Esophagus (tissue), 2 donors: ENCODE results near the gene YAP1. TPM values are rescaled to one million over a fixed set of nuclear protein-coding genes. Genes with fewer than 3 reads are reported as not detected.

Source experiments
- H3K27ac ChIP-seq, 2 donors: one replicate each; pipeline ENCODE4 v1.5.1; 2013; ENCODE audit warnings: low read depth in 2 of 2, mild to moderate bottlenecking in 2 of 2, inconsistent platforms in 1 of 2, low read length in 1 of 2, moderate library complexity in 1 of 2
- H3K27me3 ChIP-seq, 2 donors: one replicate each; pipeline ENCODE4 v1.6.1; 2013; ENCODE audit warnings: low read length in 2 of 2, control low read depth in 1 of 2, mild to moderate bottlenecking in 1 of 2; ENCODE audit not compliant: insufficient read depth in 2 of 2, control insufficient read depth in 1 of 2
- H3K36me3 ChIP-seq, 2 donors: one replicate each; pipeline ENCODE4 v1.6.1; 2013; ENCODE audit warnings: low read length in 1 of 2; ENCODE audit not compliant: control insufficient read depth in 2 of 2, insufficient read depth in 2 of 2
- H3K4me1 ChIP-seq, 2 donors: one replicate each; pipeline ENCODE4 v1.6.1; 2013; ENCODE audit warnings: low read length in 1 of 2; ENCODE audit not compliant: control insufficient read depth in 2 of 2, insufficient read depth in 2 of 2
- H3K4me3 ChIP-seq, 2 donors: one replicate each; pipeline ENCODE4 v1.5.1; 2013; ENCODE audit warnings: low read length in 2 of 2, mild to moderate bottlenecking in 2 of 2, low read depth in 1 of 2, moderate library complexity in 1 of 2
- H3K9me3 ChIP-seq, 2 donors: one replicate each; pipeline ENCODE4 v1.6.1; 2013; ENCODE audit warnings: mild to moderate bottlenecking in 2 of 2, low read depth in 1 of 2, low read length in 1 of 2, moderate library complexity in 1 of 2; ENCODE audit not compliant: control insufficient read depth in 2 of 2, insufficient read depth in 1 of 2
- WGBS, 2 donors: extraction: QIAGEN DNeasy Blood & Tissue Kit; methylation state at CpG; one replicate each; pipeline ENCODE4 v1.1.7; 2013; 5-methylcytosine and 5-hydroxymethylcytosine counted together
- polyA plus RNA-seq, 2 donors: library from polyadenylated mRNA; stranded (reverse); fragments of 200-250 nt; gene quantifications; one replicate each; pipeline ENCODE4 v1.2.3, GENCODE V29; 2013
- donor health status: healthy with polysubstance abuse.
- donor health status: Bipolar disorder and iron deficiency.

Gene YAP1
- polyA plus RNA-seq, 2 donors, result 30.6 to 39.5 TPM

DNA sequence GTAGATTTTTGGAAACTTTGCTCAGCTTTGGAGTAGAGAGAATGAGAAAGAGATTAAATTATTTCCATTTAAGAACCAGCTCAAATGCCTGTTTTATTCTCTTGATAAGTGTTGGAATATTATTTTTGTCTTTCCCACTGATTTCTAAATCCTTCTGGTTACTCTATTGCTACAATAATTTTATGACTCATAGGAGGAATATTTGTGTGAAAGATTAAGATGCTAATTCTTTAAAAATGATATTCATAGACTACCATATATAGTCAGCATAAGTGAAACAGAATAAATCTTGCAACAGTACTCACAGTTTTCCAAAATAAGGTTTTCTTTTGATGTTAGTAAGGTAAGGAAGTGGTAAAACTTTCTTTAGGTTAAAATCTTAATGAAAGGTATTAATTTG, 60.9 kb downstream of the YAP1 start:
- Histone ChIP-seq H3K4me3 (no peak overlapping the region), H3K4me1 (peaks cover 0 to 3% of the 10 kb centered on the region in 2 donors), H3K9me3 (no peaks in the 10 kb centered on the region), H3K36me3 (peaks cover 4% of the 10 kb centered on the region in 2 donors), H3K27me3 (no peaks in the 10 kb centered on the region), H3K27ac (no peak overlapping the region)

DNA sequence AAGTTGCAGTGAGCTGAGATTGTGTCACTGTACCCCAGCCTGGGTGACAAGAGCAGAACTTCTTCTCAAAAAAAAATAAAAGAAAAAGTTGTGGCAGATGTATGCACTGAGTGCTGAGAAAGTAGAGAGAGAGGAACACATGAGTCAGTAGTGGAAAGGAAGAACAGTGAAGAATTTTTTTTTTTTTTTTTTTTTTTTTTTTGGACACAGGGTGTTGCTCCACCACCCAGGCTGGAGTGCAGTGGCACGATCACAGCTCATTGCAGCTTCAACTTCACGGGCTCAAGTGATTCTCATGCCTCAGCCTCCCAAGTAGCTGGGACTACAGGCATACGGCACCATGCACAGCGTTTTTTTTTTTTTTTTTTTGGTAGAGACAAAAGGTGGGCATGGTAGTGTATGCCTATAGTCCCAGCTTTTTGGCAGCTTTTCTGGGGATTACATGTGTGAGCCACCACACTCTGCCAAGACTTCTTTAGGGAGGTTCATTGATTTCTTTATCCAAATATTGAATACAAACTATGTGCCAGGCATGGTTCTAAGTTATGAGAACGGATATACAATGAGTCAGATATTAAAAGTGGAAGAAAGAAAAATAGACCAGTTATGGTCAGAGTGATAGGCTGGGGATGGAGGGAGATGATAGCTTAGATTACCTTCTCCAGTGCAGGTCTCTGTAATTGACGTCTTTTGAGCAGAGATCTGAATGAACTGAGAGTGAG, 62.0 kb downstream of the YAP1 start:
- Histone ChIP-seq H3K27me3 (no peaks in the 10 kb centered on the region), H3K9me3 (no peaks in the 10 kb centered on the region), H3K36me3 (peaks cover 4% of the 10 kb centered on the region in 2 donors), H3K4me1 (peaks cover 0 to 3% of the 10 kb centered on the region in 2 donors), H3K4me3 (no peak overlapping the region), H3K27ac (peak overlapping the region; percentile 49 to 63)
- 39 to 43% methylated on average over 5 of the region's 6 CpGs for WGBS, 2 donors

DNA sequence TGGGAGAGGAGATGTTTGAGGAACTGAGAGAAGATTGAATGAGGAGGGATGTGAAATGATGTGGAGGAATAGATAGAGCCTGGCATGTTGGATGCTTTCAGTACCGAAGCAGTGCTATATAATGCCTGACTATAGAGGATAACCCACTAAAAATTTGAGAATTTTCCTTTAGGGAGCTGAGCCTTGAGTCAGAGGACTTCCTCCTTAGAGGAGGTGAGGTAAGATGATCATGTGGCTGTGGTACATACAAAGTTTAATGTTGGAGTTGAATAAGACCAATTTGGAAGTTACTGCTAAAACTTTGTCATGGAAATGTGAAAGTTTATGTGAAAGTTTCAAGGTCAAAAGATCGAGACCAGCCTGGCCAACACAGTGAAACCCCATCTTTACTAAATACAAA, 66.9 kb downstream of the YAP1 start:
- Histone ChIP-seq H3K4me3 (no peak overlapping the region), H3K9me3 (no peaks in the 10 kb centered on the region), H3K36me3 (peaks cover 4% of the 10 kb centered on the region in 2 donors), H3K27ac (peak overlapping the region; percentile 76 to 92), H3K27me3 (no peaks in the 10 kb centered on the region), H3K4me1 (peaks cover 2 to 3% of the 10 kb centered on the region in 2 donors)
- WGBS, 2 donors, result 89 to 91% methylated on average over 2 of the region's 2 CpGs

DNA sequence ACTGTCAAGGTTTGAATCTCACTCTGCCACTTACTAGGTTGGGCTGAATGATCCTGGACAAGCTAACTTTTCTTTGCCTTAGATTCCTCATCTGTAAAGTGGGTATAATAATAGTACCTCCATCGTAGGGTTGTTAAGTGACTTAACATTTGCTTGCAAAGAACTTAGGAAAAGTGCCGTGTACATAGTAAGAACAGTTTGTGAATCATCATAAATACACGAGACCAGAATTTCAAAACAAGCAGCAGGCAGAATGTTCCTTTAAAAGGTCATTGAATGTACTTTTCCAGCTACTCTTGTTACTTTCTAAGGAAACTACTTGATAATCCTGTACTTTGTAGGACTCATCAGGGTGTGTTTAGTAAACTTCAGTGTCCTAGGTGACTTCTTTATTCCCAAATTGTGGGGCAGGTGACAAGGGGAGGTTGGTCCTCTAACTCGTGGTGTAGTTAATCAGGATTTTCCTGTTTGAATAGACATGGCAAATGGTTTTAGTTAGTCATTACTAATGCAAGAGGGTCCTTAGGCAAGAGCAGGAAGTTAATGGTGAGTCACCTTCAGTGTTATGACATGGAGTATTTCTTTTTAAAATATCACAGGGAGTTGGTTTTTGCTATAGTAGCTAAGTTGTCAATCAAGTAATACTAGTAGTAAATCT, 67.9 kb downstream of the YAP1 start:
- H3K36me3 ChIP-seq, result peaks cover 4% of the 10 kb centered on the region in 2 donors
- H3K9me3 ChIP-seq, result no peaks in the 10 kb centered on the region
- no peaks in the 10 kb centered on the region for H3K27me3 ChIP-seq
- H3K4me3 ChIP-seq, result no peak overlapping the region
- peak overlapping the region; percentile 55 to 92 for H3K27ac ChIP-seq
- WGBS, 2 donors, result 25 to 39% methylated on average over 4 of the region's 4 CpGs
- H3K4me1 ChIP-seq, result peaks cover 0 to 2% of the 10 kb centered on the region in 2 donors

DNA sequence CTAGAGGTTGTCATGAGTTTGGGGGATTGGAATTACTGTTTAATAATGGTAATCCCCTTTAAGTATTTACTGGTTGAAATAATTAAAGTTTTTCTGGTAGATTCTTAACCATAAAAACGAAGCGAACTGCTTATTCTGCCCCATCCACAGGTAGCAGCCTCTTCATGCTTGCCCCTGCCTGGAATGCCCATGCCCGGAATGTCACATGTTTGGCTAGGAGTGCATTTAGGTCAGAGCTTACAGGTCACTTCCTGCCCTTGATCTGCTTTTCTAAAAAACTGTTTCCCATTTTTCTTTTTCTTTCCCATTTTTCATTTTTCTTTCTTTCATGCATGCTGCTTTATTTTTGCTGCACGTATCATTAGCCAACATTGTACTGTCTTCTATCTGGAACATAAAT, 69.1 kb downstream of the YAP1 start:
- peaks cover 0 to 2% of the 10 kb centered on the region in 2 donors for H3K4me1 ChIP-seq
- H3K4me3 ChIP-seq, result no peak overlapping the region
- no peaks in the 10 kb centered on the region for H3K9me3 ChIP-seq
- 88 to 92% methylated on average over 4 of the region's 4 CpGs for WGBS, 2 donors
- peaks cover 4% of the 10 kb centered on the region in 2 donors for H3K36me3 ChIP-seq
- H3K27ac ChIP-seq, result peak overlapping the region; percentile 79 to 94
- no peaks in the 10 kb centered on the region for H3K27me3 ChIP-seq

DNA sequence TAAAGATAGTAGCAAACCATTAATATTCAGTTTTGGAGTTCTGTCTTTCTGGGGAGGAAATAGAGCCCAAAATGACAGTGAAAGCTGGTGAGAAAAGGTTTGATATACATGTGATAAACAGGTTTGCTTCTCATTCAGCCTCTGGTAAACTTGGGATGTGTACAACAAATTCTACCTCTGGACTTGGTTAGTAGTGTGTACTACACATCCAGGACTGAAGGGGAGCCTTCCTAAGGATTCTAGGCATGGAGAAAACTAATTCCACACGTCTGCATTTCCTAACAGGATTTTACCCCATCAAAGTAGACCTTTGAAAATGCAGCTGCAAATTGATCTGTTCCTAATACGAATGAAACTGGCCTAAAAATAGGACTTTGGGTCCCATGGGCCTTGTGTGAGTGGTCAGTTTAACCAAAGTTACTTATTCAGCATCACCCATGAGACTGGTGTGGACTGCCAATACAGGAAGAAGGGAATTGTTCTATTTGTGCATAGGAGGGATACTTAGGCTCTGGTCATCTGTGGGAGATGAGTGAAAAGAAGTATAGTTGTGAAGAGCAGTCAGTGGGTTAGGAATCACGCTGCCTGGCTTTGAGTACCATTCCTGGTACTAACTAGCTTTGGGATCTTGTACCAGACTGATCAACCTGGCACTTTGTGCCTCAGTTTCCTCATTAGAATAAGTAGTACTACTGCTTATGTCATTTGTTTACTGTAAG, 74.2 kb downstream of the YAP1 start:
- Histone ChIP-seq H3K9me3 (no peaks in the 10 kb centered on the region), H3K27me3 (no peaks in the 10 kb centered on the region), H3K27ac (no peak overlapping the region), H3K4me1 (no peaks in the 10 kb centered on the region), H3K36me3 (no peaks in the 10 kb centered on the region), H3K4me3 (no peak overlapping the region)
- WGBS, 2 donors, result 80% methylated on average over 3 of the region's 3 CpGs

DNA sequence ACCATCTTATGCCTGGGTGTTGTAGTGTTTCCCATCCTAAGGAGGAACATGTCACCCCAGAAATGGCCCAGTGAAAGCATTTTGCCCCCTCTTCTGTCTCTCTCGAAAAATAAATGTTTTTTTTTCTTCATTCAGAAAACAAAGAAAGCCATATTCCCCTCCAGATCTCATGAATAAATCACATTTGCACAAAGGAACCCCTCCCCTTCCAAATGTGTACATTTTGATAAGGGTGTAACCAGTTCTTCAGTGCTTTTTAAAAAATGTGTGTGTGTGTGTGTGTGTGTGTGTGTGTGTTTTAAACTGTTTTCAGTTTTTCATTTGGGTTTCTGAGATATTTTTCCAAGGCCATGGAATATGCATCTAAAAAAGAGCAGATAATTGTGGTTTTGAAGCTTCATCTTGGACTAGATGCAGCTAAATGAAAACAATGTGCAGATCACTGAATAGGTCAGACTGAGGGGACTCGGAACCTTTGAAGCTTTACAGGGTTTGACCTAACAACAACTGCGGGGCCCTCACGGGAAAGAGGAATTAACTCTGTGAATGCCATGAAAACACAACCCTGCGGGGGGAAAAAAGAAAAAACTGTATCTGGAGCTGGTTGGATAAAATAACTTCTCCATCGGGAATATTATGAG, 76.4 kb downstream of the YAP1 start:
- Histone ChIP-seq H3K36me3 (no peaks in the 10 kb centered on the region), H3K27ac (no peak overlapping the region), H3K9me3 (no peaks in the 10 kb centered on the region), H3K4me3 (no peak overlapping the region), H3K4me1 (no peaks in the 10 kb centered on the region), H3K27me3 (no peaks in the 10 kb centered on the region)
- 47 to 50% methylated on average over 6 of the region's 6 CpGs for WGBS, 2 donors

DNA sequence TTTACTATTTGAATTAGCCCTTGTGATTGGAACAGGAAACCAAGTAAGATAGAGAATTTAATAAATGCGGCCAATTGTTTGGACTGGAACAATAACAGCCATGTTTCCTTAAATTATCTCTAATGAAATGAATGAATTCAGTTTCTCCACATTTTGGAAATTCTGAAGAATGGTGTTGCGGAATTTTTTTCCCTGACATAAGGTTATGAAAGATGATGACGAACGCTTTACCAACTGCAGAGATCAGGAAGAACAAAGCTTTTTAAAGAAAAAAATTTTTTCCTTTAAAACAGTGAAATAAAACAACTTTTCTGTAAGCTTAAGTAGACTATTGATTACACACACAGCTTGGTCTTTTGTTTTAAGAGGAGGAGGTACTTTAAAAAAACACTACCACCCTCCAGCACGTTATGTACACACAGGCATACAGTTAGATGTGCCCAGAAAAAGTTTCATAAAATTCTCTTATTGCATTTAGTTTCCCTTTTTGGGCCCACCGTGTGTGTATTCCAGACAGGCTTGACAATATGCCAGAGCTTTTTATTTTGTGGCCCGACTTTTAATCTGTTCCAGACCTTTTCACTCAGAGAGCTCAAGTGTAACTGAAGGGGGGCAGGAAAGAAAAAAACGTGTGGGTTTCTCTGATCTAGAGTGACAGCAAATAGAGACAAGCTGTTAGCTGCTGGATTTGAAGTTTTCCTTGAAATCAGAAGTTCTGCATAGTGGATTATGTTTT, 77.3 kb downstream of the YAP1 start:
- Histone ChIP-seq H3K4me3 (no peak overlapping the region), H3K27me3 (no peaks in the 10 kb centered on the region), H3K9me3 (no peaks in the 10 kb centered on the region), H3K4me1 (no peaks in the 10 kb centered on the region), H3K36me3 (no peaks in the 10 kb centered on the region), H3K27ac (no peak overlapping the region)
- 47 to 53% methylated on average over 8 of the region's 8 CpGs for WGBS, 2 donors

DNA sequence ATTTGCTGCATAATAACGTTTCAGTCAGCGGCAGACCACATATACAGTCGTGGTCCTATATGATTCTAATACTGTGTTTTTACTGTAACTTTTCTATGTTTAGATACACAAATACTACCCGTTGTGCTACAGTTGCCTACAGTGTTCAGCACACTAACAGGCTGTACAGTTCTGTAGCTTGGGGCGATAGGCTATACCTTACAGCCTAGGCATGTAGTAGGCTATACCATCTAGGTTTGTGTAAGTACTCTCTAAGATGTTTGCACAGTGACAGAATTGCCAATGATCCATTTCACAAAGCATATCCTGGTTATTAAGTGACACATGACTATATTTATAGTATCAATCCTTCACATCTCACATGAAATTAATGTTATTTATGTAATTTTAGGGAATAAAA, 78.2 kb downstream of the YAP1 start:
- 64 to 67% methylated on average over 5 of the region's 5 CpGs for WGBS, 2 donors
- Histone ChIP-seq H3K4me1 (no peaks in the 10 kb centered on the region), H3K9me3 (no peaks in the 10 kb centered on the region), H3K4me3 (no peak overlapping the region), H3K36me3 (no peaks in the 10 kb centered on the region), H3K27me3 (no peaks in the 10 kb centered on the region), H3K27ac (peak overlapping the region in 1 of 2 donors; percentile 13)
